ENCODE measurements around the gene CCR4. TPM values are rescaled to one million over a fixed set of nuclear protein-coding genes. Genes with fewer than 3 reads are reported as not detected.
"Not testable (repeated sequence)": the region's sequence is repeated elsewhere in the genome, so short reads cannot be mapped to it uniquely, and the experiment has no call there.

CCR4 gene
- total RNA-seq, 5 donors from 2014 or later (not counting 1 experiment from before 2014, with no cell fraction given), result 37.4 to 85.4 (median 74.8) TPM

DNA sequence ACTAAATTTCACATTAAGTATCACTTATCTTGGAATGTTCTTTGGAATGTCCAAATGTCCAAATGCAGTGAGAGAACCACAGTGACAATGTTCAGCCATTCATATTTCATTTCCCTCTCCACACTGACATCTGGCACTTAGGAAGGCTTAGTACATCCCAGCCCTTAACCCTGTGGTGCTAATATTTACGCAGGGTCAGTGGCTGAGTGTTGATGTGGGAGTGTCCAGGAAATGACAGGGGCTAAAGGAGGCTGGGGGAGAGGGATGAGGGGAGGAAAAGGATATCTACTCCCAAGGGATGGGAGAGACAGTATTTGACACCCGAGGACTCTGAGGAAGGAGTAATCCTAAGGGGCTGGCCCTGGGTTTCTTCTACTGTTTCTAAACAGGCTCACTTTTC, 14.1 kb upstream of the CCR4 start:
- ATAC-seq (replicated peaks in 1 of 4) (no peak), DNase-seq (no peak)
- Histone ChIP-seq H3K4me3 (ENCODE audit: control insufficient read depth in 1 of 2, extremely low read depth in 1 of 2, low read length in 1 of 2) (no peak overlapping the region), H3K27me3 (replicated peaks in 1 of 2; ENCODE audit: control insufficient read depth in 2 of 2, extremely low read depth in 1 of 2, insufficient read depth in 2 of 2, low read length in 1 of 2) (peaks cover 0 to 3% of the 10 kb centered on the region in 2 experiments), H3K9me3 (no peaks in the 10 kb centered on the region), H3K36me3 (ENCODE audit: control insufficient read depth in 2 of 2, extremely low read depth in 1 of 2, insufficient read depth in 1 of 2, low read length in 1 of 2) (no peaks in the 10 kb centered on the region), H3K4me1 (ENCODE audit: control insufficient read depth in 1 of 2, extremely low read depth in 1 of 2, insufficient read depth in 2 of 2, low read length in 2 of 2) (no peaks in the 10 kb centered on the region), H3K27ac (ENCODE audit: low read length) (no peak overlapping the region)
- Mint-ChIP-seq H3K36me3 (no peaks in the 10 kb centered on the region), H3K4me1 (no peaks in the 10 kb centered on the region), H3K9me3 (no peaks in the 10 kb centered on the region), H3K27ac (no peak overlapping the region), H3K4me3 (no peak overlapping the region), H3K27me3 (peaks cover 0 to 2% of the 10 kb centered on the region in 2 donors)
- 80% methylated on average over 1 of the region's 2 CpGs for WGBS (ENCODE audit: insufficient coverage)
- ChIA-PET CTCF (no interaction called here), POLR2A (no interaction called here)

DNA sequence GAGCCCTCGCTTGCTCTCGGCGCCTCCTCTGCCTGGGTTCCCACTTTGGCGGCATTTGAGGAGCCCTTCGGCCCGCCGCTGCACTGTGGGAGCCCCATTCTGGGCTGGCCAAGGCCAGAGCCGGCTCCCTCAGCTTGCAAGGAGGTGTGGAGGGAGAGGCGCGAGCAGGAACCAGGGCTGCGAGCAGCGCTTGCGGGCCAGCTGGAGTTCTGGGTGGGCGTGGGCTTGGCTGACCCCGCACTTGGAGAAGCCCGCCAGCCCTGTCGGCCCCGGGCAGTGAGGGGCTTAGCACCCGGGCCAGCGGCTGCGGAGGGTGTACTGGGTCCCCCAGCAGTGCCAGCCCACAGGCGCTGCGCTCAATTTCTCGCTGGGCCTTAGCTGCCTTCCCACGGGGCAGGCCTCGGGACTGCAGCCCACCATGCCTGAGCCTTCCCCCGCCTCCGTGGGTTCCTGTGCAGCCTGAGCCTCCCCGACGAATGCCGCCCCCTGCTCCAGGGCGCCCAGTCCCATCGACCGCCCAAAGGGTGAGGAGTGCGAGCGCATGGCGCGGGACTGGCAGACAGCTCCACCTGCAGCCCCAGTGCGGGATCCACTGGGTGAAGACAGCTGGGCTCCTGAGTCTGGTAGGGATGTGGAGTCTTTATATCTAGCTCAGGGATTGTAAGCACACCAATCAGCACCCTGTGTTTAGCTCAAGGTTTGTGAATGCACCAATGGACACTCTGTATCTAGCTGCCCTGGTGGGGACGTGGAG, 11.7 kb upstream of the CCR4 start:
- H3K4me3 ChIP-seq (ENCODE audit: control insufficient read depth in 1 of 2, extremely low read depth in 1 of 2, low read length in 1 of 2); H3K9me3 ChIP-seq; H3K36me3 Mint-ChIP-seq; CTCF ChIA-PET; H3K4me1 Mint-ChIP-seq; H3K27ac ChIP-seq (ENCODE audit: low read length); DNase-seq; H3K36me3 ChIP-seq (ENCODE audit: control insufficient read depth in 2 of 2, extremely low read depth in 1 of 2, insufficient read depth in 1 of 2, low read length in 1 of 2); H3K9me3 Mint-ChIP-seq; H3K27me3 ChIP-seq (replicated peaks in 1 of 2; ENCODE audit: control insufficient read depth in 2 of 2, extremely low read depth in 1 of 2, insufficient read depth in 2 of 2, low read length in 1 of 2); H3K27me3 Mint-ChIP-seq; H3K4me3 Mint-ChIP-seq; H3K27ac Mint-ChIP-seq; H3K4me1 ChIP-seq (ENCODE audit: control insufficient read depth in 1 of 2, extremely low read depth in 1 of 2, insufficient read depth in 2 of 2, low read length in 2 of 2); ATAC-seq (replicated peaks in 1 of 4): not testable (repeated sequence)
- POLR2A ChIA-PET, result interaction anchor here in 1 of 2 donors (0.6 kb wide), 1 partner anchor 227 kb away, joined by 4 read pairs; no protein-coding TSS in a partner anchor
- 94% methylated on average over 34 of the region's 40 CpGs for WGBS (ENCODE audit: insufficient coverage)

DNA sequence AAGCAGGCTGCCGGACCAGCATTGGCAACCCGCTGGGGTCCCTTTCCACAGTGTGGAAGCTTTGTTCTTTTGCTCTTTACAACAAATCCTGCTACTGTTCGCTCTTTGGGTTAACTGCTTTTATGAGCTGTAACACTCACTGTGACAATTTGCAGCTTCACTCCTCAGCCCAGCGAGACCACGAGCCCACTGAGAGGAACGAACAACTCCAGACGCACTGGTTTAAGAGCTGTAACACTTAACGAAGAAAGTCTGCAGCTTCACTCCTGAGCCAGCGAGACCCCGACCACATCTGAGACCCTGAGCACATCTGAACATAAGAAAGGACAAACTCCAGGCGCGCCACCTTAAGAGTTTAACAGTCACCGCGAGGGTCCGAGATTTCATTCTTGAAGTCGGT, 10.7 kb upstream of the CCR4 start:
- peaks cover 0 to 5% of the 10 kb centered on the region in 2 experiments for H3K27me3 ChIP-seq (replicated peaks in 1 of 2; ENCODE audit: control insufficient read depth in 2 of 2, extremely low read depth in 1 of 2, insufficient read depth in 2 of 2, low read length in 1 of 2)
- no peaks in the 10 kb centered on the region for H3K36me3 Mint-ChIP-seq
- no peaks in the 10 kb centered on the region for H3K9me3 Mint-ChIP-seq
- H3K27ac ChIP-seq (ENCODE audit: low read length), result no peak overlapping the region
- no peak overlapping the region for H3K4me3 ChIP-seq (ENCODE audit: control insufficient read depth in 1 of 2, extremely low read depth in 1 of 2, low read length in 1 of 2)
- no peaks in the 10 kb centered on the region for H3K27me3 Mint-ChIP-seq
- H3K4me3 Mint-ChIP-seq, result no peak overlapping the region
- no peaks in the 10 kb centered on the region for H3K4me1 ChIP-seq (ENCODE audit: control insufficient read depth in 1 of 2, extremely low read depth in 1 of 2, insufficient read depth in 2 of 2, low read length in 2 of 2)
- no peak for DNase-seq
- ChIA-PET POLR2A (no interaction called here), CTCF (interaction anchor here in 1 of 2 donors (1.2 kb wide), 1 partner anchor 496 kb away, joined by 3 read pairs; no protein-coding TSS in a partner anchor)
- no peaks in the 10 kb centered on the region for H3K36me3 ChIP-seq (ENCODE audit: control insufficient read depth in 2 of 2, extremely low read depth in 1 of 2, insufficient read depth in 1 of 2, low read length in 1 of 2)
- H3K9me3 ChIP-seq, result no peaks in the 10 kb centered on the region
- WGBS (ENCODE audit: insufficient coverage), result 92% methylated on average over 16 of the region's 16 CpGs
- no peak for ATAC-seq (replicated peaks in 1 of 4)
- H3K27ac Mint-ChIP-seq, result no peak overlapping the region
- H3K4me1 Mint-ChIP-seq, result no peaks in the 10 kb centered on the region

DNA sequence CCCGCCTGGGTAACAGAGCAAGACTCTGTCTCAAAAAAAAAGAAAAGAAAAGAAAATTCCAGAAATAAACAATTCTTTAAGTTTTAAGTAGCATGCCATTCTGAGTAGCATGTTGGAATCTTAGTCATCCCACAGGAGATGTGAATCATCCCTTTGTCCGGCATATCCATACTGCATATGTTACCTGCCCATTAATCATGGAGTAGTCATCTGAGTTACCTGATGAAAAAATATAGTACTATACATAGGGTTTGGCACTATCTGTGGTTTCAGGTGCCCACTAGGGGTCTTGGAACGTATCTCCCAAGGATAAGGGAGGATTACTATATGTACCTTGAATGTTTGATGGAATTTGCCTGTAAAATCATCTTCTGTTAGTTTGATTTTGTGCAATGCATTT, 6.3 kb upstream of the CCR4 start:
- Histone ChIP-seq H3K9me3 (no peaks in the 10 kb centered on the region), H3K27ac (ENCODE audit: low read length) (no peak overlapping the region), H3K4me1 (ENCODE audit: control insufficient read depth in 1 of 2, extremely low read depth in 1 of 2, insufficient read depth in 2 of 2, low read length in 2 of 2) (peaks cover 0 to 9% of the 10 kb centered on the region in 2 experiments), H3K36me3 (ENCODE audit: control insufficient read depth in 2 of 2, extremely low read depth in 1 of 2, insufficient read depth in 1 of 2, low read length in 1 of 2) (no peaks in the 10 kb centered on the region), H3K27me3 (replicated peaks in 1 of 2; ENCODE audit: control insufficient read depth in 2 of 2, extremely low read depth in 1 of 2, insufficient read depth in 2 of 2, low read length in 1 of 2) (peaks cover 0 to 3% of the 10 kb centered on the region in 2 experiments), H3K4me3 (ENCODE audit: control insufficient read depth in 1 of 2, extremely low read depth in 1 of 2, low read length in 1 of 2) (no peak overlapping the region)
- no peaks in the 10 kb centered on the region for H3K27me3 Mint-ChIP-seq
- no peaks in the 10 kb centered on the region for H3K36me3 Mint-ChIP-seq
- DNase-seq, result no peak
- no peak for ATAC-seq (replicated peaks in 1 of 4)
- H3K4me1 Mint-ChIP-seq, result peaks cover 8 to 19% (median 15%) of the 10 kb centered on the region in 3 donors
- POLR2A ChIA-PET, result no interaction called here
- H3K27ac Mint-ChIP-seq, result no peak overlapping the region
- CTCF ChIA-PET, result interaction anchor here in 1 of 2 donors (3.5 kb wide), 1 partner anchor 125 kb away, joined by 13 read pairs; no protein-coding TSS in a partner anchor
- no CpG with 5 or more reads among the region's 3 CpGs for WGBS (ENCODE audit: insufficient coverage)
- H3K4me3 Mint-ChIP-seq, result no peak overlapping the region
- H3K9me3 Mint-ChIP-seq, result no peaks in the 10 kb centered on the region

DNA sequence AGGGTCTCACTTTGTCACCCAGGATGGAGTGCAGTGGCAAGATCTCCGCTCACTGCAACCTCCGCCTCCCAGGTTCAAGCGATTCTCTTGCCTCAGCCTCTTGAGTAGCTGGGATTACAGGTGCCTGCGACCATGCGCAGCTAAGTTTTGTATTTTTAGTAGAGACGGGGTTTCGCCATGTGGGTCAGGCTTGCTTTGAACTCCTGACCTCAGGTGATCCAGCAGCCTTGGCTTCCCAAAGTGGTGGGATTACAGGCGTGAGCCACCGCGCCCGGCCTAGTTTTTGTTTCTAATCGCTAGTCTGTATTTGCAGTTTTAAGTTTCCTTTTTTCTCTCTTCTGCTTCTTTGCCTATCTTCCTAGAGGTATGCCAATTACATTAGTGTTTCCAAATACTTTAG, 5.8 kb upstream of the CCR4 start:
- POLR2A ChIA-PET; H3K27ac Mint-ChIP-seq; H3K9me3 ChIP-seq; H3K4me3 ChIP-seq (ENCODE audit: control insufficient read depth in 1 of 2, extremely low read depth in 1 of 2, low read length in 1 of 2); H3K27me3 Mint-ChIP-seq; ATAC-seq (replicated peaks in 1 of 4); H3K9me3 Mint-ChIP-seq; H3K4me3 Mint-ChIP-seq; H3K27me3 ChIP-seq (replicated peaks in 1 of 2; ENCODE audit: control insufficient read depth in 2 of 2, extremely low read depth in 1 of 2, insufficient read depth in 2 of 2, low read length in 1 of 2); H3K27ac ChIP-seq (ENCODE audit: low read length); H3K36me3 Mint-ChIP-seq; H3K36me3 ChIP-seq (ENCODE audit: control insufficient read depth in 2 of 2, extremely low read depth in 1 of 2, insufficient read depth in 1 of 2, low read length in 1 of 2): not testable (repeated sequence)
- WGBS (ENCODE audit: insufficient coverage), result 90% methylated on average over 4 of the region's 12 CpGs
- H3K4me1 ChIP-seq (ENCODE audit: control insufficient read depth in 1 of 2, extremely low read depth in 1 of 2, insufficient read depth in 2 of 2, low read length in 2 of 2), result peaks cover 0 to 11% of the 10 kb centered on the region in 2 experiments
- CTCF ChIA-PET, result interaction anchor here in 1 of 2 donors (3.5 kb wide), 1 partner anchor 125 kb away, joined by 13 read pairs; no protein-coding TSS in a partner anchor
- DNase-seq, result peak in 1 of 35 experiments; percentile 11
- H3K4me1 Mint-ChIP-seq, result peaks cover 10 to 23% (median 19%) of the 10 kb centered on the region in 3 donors

DNA sequence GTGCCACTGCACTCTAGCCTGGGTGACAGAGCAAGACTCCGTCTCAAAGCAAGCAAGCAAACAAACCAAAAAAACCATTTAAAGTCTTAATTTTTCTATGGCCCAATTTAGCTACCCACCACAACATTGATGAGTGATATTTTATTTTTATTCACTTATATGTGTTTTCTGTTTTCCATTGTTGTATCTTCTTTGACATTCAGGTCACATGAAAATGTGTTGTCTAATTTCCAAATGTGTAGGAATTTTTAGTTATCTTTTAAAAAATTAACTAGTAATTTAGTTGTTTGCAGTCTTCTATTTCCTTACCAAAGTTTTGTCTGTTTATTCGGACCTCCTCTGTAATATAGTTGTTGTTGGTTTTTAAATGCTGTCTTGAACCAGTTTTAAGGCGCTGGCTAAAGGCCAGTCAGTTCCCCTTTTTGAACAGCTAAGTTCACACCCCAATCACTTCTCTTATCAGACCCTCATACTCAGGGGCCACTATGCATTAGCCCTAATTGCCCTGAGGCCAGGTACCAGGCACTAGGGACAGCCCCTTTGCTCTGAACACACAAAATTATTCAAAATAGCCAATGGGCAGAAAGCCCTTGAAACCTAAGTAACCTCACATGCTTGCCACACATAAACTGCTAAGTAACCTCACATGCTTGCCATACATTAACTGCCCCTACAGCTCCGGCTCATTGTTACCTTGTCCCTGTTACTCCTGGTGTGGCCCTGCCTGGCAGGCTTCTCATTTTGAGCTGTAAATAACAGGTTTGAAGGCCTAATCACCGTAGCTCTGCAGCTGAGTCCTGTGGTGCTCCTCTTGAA, 4.3 kb upstream of the CCR4 start:
- no peaks in the 10 kb centered on the region for H3K9me3 Mint-ChIP-seq
- H3K36me3 Mint-ChIP-seq, result no peaks in the 10 kb centered on the region
- Histone ChIP-seq H3K36me3 (ENCODE audit: control insufficient read depth in 2 of 2, extremely low read depth in 1 of 2, insufficient read depth in 1 of 2, low read length in 1 of 2) (no peaks in the 10 kb centered on the region), H3K4me1 (ENCODE audit: control insufficient read depth in 1 of 2, extremely low read depth in 1 of 2, insufficient read depth in 2 of 2, low read length in 2 of 2) (peaks cover 4 to 23% of the 10 kb centered on the region in 2 experiments), H3K9me3 (no peaks in the 10 kb centered on the region), H3K27me3 (replicated peaks in 1 of 2; ENCODE audit: control insufficient read depth in 2 of 2, extremely low read depth in 1 of 2, insufficient read depth in 2 of 2, low read length in 1 of 2) (peaks cover 0 to 3% of the 10 kb centered on the region in 2 experiments), H3K4me3 (ENCODE audit: control insufficient read depth in 1 of 2, extremely low read depth in 1 of 2, low read length in 1 of 2) (no peak overlapping the region), H3K27ac (ENCODE audit: low read length) (no peak overlapping the region)
- peaks cover 25 to 36% (median 33%) of the 10 kb centered on the region in 3 donors for H3K4me1 Mint-ChIP-seq
- no peaks in the 10 kb centered on the region for H3K27me3 Mint-ChIP-seq
- DNase-seq (no peak), ATAC-seq (replicated peaks in 1 of 4) (peak in 1 of 4 experiments; percentile 5)
- 0% methylated on average over 1 of the region's 5 CpGs for WGBS (ENCODE audit: insufficient coverage)
- H3K4me3 Mint-ChIP-seq, result no peak overlapping the region
- H3K27ac Mint-ChIP-seq, result no peak overlapping the region
- ChIA-PET POLR2A (interaction anchor here in 1 of 2 donors (0.6 to 1.1 kb wide), 2 partner anchors 128 to 163 kb away, joined by 3 to 5 read pairs; no protein-coding TSS in a partner anchor), CTCF (interaction anchor here (0.6 to 4.4 kb wide), 19 partner anchors 10 to 426 kb away, joined by 3 to 68 read pairs (median 4); no protein-coding TSS in a partner anchor)

Measured in T-cell (primary cell).